GM04504 (cell line): ENCODE results near the gene LAMA5.

Experiments used
- DNase-seq: peaks from one replicate; pipeline ENCODE4 v3.0.0-alpha.2; 2012; ENCODE audit warnings: low read depth

The LAMA5 gene

DNA sequence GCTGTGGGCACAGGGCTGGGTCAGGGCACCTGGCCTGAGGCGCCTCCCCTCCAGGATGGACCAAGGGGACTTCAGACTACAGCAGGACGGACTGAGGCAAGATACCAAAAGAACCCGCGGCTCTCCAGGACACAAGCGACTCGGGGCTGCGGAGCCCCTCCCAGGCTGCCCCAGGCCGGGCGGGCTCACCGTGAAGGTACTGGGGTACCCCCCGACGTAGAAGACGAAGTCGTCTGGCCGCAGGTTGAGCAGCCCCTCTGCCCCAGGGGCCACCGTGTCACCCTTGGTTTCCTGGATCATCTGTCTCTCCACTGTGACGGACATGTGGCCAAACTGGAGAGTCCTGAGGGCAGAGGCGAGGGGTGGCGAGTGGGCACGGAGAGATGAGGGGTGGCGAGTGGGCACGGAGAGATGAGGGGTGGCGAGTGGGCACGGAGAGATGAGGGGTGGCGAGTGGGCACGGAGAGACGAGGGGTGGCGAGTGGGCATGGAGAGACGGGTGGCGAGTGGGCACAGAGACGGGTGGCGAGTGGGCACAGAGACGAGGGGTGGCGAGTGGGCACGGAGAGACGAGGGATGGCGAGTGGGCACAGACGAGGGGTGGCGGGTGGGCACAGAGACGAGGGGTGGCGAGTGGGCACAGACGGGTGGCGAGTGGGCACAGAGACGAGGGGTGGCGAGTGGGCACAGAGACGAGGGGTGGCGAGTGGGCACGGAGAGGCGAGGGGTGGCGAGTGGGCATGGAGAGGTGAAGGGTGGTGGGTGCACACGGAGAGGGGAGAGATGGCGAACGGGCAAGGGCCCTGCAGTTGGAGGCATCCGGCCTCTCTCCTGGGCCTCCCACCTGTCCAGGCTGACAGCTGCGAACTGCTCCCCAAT lies 53.4 kb downstream of the LAMA5 start:
- DNase-seq = no peak

DNA sequence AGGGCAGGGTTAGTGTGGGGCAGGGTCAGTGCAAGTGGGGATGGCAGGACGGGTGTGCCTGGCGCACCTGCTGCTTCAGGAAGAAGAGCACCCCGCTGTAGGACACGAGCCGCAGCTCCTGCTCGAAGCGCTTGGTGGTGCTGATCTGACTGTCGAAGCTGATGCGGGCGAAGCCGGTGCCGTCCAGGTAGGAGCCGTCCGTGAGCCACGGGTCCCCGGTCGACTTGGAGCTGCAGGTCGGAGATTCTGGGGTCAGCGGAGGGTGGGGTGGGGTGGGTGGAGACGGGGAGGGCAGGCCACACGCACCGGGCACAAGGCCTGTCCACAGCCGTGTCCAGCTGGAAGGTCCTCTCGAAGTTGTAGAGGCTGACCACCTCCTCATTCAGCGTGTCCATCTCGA lies 54.1 kb downstream of the LAMA5 start:
- no peak for DNase-seq

DNA sequence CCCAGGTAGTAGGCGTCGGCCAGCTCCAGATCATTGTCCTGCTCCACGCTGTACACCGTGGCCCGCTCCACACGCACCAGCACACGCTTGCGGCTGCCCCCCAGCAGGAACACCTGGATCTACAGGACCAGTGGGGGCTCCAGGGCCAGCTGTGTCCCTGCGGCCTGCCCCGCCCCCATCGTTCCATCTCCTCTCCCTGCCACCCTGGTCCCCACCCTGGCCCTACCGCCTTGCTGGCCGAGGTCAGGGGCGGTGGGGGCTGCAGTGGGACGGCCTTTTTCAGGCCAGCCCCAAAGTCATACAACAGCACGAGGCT lies 54.5 kb downstream of the LAMA5 start:
- DNase-seq = no peak

DNA sequence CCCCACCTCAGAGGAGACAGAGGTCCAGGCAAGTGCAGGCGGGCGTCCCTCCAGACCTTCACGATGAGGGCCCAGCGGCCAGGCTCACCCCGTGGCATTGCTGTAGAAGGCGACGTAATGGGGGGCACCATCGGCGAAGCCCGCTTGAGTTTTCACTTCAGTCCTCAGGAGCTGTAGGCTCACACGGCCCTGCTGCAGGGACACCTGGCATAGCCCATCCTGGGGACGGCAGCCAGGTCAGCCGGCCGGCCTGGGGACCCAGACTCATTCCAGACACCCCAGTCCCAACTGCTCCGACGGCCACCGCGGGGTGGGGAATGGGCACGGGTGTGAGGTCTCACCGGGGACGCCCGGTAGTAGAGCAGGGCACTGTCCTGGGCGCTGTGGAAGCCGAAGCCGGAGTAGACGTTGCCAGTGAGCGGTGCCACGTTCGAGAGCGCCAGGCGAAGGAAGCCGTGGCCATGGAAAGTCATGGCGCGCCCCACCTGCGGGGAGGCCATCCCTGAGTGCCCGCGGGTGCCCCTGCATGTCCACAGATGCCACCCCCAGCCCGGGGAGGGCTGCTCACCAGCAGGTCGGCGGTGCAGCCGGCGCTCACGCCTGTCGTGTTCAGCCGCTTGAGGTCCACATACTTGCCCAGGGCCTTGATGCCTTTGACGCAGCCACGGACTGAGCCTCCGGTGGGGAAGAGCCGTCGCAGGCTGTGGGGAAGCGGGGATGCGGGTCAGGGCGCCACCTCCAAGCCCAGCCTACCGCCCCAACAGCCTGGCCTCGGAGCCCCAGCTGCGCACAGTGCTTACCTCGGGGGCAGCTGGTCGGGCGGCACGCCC lies 55.1 kb downstream of the LAMA5 start:
- DNase-seq = no peak

DNA sequence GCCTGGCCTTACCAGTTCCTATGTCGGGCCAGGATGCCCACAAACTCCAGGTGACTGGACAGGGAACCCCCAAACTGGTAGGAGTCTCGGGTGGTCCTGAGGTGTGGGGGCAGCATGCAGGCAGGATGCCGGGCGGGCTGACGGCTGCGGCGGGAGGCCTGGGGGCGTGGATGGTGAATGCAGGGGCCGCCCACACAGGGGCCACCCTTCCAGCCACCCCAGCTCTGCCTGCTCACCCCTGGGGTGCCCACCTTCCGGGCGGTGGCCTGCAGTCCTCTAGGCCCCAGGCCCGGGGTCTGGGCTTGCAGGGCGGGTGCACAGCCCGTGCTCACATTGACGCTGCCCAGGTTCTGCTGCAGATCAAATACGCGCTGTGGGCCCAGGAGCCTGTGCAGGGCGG lies 56.0 kb downstream of the LAMA5 start:
- DNase-seq = no peak

DNA sequence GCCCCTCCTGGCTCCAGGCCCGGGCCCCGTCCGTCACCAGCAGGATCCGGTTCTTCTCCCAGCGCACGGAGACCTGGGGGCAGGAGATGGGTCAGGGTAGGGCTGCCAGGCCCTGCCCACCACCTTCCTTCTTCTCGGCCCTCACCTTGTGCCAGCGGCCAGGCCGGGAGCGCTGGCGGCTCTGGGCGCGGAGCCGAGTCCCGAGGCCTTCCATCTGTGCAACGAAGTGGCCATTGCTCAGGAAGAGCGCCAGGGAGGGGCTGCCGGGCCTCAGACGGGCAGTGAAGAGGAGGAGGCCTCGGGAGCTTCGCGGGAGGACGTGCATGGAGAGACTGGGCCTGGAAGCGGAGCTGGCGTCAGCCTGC lies 56.4 kb downstream of the LAMA5 start:
- DNase-seq = no peak

DNA sequence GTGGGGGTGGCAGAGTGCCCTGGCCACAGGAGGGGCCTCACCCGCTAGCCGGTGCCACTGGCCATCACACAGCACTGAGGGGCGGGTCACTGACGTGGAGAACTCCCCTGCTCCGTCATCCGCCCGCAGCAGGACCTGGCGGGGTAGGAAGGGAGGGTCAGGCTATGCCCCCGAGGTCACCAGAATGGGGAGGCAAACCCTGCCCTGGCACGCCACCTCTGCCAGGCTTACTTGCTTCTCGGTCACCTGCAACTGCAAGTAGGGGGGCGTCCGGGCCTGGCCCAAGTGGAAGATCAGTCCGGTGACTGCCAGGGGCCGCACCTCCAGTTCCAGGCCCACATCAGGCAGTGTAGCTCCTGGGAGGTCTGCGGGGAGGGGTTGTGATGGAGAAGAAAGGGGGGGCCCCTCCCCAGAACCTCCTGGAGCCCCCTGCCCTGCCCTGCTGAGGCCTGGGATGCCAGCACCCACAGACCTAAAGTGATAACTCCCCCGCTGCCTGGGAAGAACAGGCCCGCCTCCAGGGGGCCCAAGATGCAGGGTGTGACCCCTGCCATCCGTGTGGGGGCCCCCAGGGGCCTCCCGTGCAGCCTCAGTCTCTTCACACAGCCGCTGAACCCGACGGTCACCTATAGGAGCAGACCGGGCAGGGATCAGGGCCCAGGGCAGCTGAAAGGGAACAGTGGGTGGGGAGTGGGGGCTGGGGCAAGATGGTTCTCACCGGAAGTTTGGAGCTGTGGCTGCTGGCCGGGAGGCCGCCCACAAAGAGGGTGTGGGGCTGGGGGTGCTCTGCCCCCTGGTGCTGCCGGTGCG lies 57.0 kb downstream of the LAMA5 start:
- no peak for DNase-seq

DNA sequence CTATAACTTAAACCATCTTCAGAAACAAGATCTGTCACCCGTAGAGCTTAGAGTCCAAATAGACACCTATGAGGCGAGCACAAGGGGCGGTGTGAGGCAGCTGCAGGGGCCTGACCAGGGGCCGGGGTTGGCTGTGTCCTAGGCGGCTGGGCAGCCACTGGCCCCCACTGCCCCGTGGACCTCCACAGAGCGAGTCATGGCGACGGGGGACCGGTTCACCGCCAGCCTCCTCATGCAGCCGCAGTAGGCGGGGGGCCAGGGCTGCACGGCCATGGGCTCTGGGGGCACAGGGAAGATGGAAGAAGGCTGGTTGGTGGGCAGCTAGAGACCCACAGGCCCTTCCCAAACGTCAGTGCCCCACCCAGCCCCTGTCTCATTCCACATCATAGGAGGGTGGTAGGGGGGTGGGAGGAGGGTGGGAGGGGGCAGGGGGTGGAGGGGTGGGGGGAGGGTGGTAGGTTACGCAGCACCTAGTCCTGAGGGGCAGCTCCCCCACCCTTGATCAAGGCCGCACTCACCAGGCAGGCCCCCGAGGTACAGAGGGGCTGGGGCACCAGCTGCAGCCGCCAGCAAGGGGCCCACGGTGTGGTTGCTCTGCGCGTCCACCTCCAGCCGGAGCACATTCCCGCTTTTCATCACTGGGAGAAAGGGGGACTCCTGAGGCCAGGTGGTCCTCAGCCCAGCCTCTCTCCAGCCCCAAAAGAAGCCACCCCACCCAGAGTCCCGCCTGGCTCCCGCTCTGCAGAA lies 57.7 kb downstream of the LAMA5 start:
- DNase-seq = no peak

DNA sequence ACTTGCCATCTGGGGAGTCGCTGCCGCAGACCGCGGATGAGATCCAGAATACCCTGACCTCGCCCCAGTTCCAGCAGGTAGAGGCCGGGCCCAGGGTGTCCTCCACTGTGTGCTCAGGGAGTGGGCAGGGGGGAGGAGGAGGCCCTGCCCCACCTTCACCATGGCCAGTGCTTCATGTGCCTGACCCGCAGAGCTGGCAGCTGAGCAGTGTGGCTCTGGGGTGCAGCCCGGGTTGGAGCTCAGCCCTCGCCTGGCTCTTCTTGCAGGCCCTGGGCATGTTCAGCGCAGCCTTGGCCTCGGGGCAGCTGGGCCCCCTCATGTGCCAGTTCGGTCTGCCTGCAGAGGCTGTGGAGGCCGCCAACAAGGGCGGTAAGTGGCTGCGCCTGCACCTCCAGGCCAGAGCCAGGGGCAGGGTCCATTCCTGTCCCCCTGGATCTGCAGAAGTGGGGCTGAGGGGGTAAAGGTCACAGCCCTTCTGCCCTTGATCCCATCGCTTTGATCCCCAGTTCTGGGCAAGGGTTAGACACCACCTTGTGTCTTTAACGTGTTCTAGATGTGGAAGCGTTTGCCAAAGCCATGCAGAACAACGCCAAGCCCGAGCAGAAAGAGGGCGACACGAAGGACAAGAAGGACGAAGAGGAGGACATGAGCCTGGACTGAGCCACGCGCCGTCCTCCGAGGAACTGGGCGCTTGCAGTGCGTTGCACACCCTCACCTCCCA lies 58.9 kb downstream of the LAMA5 start:
- DNase-seq = no peak

DNA sequence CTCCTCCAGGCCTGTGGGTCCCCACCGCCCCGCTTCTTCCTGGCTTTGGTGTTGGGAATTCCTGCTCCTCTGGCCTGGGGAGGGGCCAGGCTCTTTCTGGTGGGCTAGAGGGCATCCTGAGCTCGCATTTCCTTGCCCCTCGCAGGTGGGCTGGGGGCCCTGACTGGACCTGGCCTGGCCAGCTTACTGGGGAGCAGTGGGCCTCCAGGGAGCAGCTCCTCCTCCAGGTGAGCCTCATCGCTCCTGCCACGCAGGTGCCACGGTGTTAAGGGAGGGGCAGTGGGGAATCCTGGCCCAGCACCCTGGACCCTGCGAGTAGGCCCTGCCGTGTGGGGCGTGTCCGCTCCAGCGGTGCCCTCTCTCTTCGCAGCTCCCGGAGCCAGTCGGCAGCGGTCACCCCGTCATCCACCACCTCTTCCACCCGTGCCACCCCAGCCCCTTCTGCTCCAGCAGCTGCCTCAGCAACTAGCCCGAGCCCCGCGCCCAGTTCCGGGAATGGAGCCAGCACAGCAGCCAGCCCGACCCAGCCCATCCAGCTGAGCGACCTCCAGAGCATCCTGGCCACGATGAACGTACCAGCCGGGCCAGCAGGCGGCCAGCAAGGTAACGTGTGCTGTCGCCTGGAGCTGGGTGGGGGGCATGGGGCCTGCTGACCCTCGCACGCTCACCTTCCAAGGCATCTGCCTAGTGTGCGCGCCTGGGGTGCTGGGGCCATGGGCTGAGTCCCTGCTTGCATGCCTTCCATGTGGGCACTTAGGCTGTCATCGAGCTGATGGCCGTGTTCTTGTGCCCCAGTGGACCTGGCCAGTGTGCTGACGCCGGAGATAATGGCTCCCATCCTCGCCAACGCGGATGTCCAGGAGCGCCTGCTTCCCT lies 59.6 kb downstream of the LAMA5 start:
- no peak for DNase-seq

DNA sequence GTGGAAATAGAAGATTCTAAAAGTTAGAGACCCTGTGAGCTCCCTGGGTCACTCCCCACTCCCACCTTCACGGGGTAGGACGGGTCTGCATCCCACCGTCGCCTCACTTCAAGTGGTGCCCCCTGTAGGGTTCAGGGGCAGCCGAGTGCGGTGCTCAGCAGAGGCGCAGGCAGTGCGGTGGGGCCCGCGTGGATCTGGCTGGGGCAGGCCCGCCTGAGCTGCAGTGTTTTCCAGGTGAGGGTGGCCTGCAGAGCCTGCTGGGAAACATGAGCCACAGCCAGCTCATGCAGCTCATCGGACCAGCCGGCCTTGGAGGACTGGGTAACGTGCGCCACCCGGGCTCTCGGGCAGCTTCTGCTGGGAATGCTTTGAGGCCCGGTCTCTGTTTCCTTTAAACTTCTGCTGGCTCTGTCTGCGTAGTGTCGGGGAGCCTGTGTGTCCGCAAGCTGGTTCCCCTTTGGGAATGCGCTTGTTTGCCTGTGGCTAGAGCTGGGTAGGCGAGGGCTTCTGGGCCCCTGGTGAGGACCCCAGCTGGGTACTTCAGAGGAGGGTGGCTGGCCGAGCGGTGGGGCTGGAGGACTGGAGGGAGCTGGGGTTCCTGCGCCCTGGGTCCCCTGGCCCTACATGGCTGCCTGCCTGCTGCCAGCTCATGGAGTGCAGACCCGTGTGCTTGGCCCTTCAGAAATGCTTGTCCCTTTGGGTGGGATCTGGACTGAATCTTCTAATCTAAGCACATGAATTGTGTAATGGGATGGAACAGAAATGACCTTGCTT lies 60.5 kb downstream of the LAMA5 start:
- no peak for DNase-seq

DNA sequence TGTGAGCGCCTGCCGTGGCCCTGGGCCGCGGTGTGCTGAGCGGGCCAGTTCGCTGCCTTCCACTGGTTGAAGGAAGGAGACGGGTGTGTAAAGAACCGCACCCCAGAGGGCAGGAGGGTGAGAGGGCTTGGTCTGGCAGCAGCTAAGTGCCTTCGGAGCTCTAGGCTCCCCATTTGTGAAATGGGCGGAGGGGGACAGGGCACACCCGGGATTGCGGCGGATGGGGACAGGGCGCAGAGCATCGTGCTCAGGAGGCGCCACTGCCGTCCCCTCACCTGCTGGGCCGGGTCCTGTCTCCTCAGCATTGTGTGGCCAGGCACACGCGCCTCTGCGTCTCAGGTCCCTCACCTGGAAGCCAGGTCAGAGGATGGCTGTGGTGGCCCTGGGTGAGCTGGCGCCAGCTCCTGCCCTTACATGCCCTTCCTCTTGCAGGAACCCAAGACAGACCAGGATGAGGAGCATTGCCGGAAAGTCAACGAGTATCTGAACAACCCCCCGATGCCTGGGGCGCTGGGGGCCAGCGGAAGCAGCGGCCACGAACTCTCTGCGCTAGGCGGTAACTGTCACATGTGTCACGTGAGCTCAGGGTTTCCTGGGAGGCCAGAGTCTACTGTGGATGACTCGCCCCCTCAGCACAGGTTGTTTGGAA lies 61.2 kb downstream of the LAMA5 start:
- DNase-seq = no peak

DNA sequence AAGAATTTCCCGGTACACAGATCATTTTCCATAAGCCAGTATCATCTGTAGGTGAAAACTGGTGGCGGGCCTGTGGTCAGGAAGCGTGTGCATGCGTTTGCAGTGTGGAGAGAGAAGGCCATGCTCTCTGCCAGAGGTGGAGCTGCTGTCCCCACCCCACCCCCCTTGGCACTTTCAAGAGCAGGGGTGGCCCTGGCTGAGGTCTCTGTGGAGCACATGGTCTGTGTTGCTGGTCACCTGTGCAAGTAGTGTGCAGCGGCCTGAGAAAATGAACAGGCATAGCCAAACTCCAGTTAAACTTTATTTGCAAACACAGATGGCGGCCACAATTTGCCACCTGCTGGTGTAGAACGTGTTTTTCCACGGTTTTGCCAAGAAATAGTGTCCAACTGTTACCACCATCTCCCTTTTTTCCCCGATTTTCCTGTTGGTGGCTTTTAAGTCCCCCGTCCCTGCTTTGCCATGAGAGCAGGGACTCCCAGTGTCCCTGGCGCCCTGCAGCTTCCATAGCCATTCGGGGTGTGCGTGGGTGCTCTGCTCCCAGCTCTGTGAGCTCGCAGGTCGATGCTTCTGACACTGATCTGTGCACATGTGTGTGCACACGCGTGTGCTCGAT lies 61.9 kb downstream of the LAMA5 start:
- no peak for DNase-seq

DNA sequence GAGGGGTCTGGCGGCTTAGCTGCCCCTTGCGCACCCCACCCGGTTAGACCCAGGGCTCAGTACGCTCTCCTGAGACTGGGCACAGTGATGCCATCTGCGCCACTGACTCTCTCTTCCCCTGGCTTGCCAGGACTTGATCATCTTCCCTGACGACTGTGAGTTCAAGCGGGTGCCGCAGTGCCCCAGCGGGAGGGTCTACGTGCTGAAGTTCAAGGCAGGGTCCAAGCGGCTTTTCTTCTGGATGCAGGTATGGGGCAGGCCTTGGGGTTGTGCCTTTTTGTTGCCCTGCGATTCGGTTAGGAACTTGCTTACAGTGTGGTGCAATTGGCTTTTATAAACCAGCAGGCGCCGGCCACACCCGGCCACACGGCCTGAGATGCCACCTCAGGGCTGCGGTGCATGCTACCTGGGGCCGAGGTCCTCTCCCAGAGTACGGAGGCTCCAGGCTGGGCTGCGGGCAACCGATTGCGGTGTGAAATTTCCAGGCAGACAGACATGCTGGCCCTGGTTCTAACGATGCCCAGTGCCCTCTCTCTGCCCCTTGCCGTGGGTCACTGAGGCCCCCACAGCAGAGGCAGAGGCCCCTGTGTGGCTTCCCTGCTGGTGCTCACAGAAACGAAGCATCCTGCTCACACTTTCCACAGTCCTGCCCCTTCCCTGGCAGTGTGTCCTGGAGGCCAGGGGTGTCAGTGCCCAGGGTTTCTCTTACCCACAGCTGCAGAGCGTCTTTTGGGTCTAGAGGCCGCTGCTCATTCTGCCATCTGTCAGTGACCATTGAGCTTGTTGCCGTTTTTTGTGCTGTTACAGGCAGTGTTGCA lies 62.6 kb downstream of the LAMA5 start:
- no peak for DNase-seq

DNA sequence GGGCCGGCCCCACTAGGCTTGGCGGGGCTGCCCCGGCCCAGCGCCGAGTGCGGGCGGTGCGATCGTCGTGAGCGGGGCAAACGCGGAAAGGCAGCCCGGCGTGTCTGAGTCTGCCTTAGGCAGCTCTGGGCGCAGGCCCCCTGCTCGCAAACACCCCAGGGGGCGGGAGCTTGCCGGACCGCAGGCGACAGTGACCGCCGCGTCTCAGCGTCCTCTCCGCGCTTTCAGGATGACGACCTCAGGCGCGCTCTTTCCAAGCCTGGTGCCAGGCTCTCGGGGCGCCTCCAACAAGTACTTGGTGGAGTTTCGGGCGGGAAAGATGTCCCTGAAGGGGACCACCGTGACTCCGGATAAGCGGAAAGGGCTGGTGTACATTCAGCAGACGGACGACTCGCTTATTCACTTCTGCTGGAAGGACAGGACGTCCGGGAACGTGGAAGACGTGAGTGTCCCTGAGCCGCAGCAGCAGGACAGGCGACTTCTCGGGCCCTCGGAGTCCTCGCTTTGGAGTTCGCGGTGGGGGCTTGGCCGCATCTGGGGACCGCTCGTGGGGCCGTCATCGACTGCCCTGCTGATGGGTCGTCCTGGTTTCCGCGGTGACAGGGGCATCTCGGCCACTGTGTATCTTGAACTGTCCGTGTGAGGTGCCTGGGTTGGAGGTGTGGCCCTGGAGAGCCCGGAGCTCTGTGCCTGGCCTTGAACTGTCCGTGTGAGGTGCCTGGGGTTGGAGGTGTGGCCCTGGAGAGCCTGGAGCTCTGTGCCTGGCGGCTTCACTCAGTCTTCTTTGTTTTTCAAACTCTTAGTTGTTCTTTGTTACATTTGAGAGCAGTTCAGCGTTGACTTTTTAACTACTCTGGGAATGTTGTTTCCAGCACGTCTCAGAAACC lies 63.5 kb downstream of the LAMA5 start:
- DNase-seq = no peak

DNA sequence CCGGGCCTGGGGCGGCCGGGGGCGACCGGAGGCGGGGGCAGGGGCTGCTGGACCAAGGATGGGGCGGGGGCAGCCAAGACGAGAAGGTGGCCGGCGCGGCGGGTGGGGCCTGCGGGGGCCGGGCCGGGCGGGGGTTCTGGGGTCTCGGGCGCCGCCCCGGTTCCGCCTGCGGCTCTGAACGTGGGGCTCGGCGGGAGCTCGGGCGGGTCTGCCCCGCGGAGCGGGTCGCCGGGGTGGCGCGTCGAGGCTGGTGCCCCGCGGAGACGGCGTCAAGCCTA lies 64.1 kb downstream of the LAMA5 start:
- no peak for DNase-seq
